Nephron progenitor cell (in vitro differentiated cells): Measurements from ENCODE around the gene FCAMR.

Experiments used
- DNase-seq: peaks from one replicate; pipeline ENCODE4 v3.0.0; 2021
- H3K27ac Mint-ChIP-seq: 2 replicates; pipeline ENCODE4 v1.8.0; 2021; ENCODE audit warnings: mild to moderate bottlenecking, moderate library complexity, mixed read lengths
- H3K27me3 Mint-ChIP-seq: 2 replicates; pipeline ENCODE4 v1.8.0; 2021; ENCODE audit warnings: mild to moderate bottlenecking, low read depth, mixed read lengths; ENCODE audit not compliant: poor library complexity
- H3K36me3 Mint-ChIP-seq: 2 replicates; pipeline ENCODE4 v1.8.0; 2021; ENCODE audit warnings: low read depth, mixed read lengths
- H3K4me1 Mint-ChIP-seq: 2 replicates; pipeline ENCODE4 v1.8.0; 2021; ENCODE audit warnings: mixed read lengths
- H3K4me3 Mint-ChIP-seq: 2 replicates; pipeline ENCODE4 v1.8.0; 2021; ENCODE audit warnings: mild to moderate bottlenecking, moderate library complexity, mixed read lengths
- H3K9me3 Mint-ChIP-seq: 2 replicates; pipeline ENCODE4 v1.8.0; 2021; ENCODE audit warnings: mild to moderate bottlenecking, moderate library complexity, mixed read lengths
- CTCF ChIP-seq: fragments of 200-600 bp; sonication (generic); IDR thresholded peaks from 2 replicates; pipeline ENCODE4 v1.5.0; 2021; ENCODE audit warnings: antibody characterized with exemption

The FCAMR gene

GRCh38 chr1:207003210-207003609 is 33.0 kb upstream of the FCAMR start:
- TF ChIP-seq CTCF = no peak
- no peak for DNase-seq
- Mint-ChIP-seq H3K4me1 (peaks cover 5% of the 10 kb centered on the region), H3K9me3 (no peaks in the 10 kb centered on the region), H3K27ac (no peak overlapping the region), H3K36me3 (no peaks in the 10 kb centered on the region), H3K4me3 (no peak overlapping the region), H3K27me3 (peaks cover 25% of the 10 kb centered on the region)

GRCh38 chr1:207002724-207003146 is 32.5 kb upstream of the FCAMR start:
- H3K27ac Mint-ChIP-seq = no peak overlapping the region
- H3K27me3 Mint-ChIP-seq = peaks cover 28% of the 10 kb centered on the region
- H3K4me1 Mint-ChIP-seq = peaks cover 5% of the 10 kb centered on the region
- no peak overlapping the region for H3K4me3 Mint-ChIP-seq
- no peak for DNase-seq
- no peak for TF ChIP-seq CTCF
- H3K36me3 Mint-ChIP-seq = no peaks in the 10 kb centered on the region
- H3K9me3 Mint-ChIP-seq = no peaks in the 10 kb centered on the region

GRCh38 chr1:207001492-207002245 is 31.4 kb upstream of the FCAMR start:
- Mint-ChIP-seq H3K27ac (no peak overlapping the region), H3K9me3 (no peaks in the 10 kb centered on the region), H3K36me3 (no peaks in the 10 kb centered on the region), H3K27me3 (peaks cover 25% of the 10 kb centered on the region), H3K4me1 (peaks cover 5% of the 10 kb centered on the region), H3K4me3 (no peak overlapping the region)
- DNase-seq = no peak
- no peak for TF ChIP-seq CTCF

- Mint-ChIP-seq H3K4me1 (peaks cover 5% of the 10 kb centered on the region), H3K9me3 (no peaks in the 10 kb centered on the region), H3K36me3 (no peaks in the 10 kb centered on the region), H3K27me3 (peaks cover 28% of the 10 kb centered on the region), H3K4me3 (no peak overlapping the region), H3K27ac (no peak overlapping the region)
- DNase-seq = no peak
- TF ChIP-seq CTCF = no peak
Observed at GRCh38 chr1:207000651-207001291, 30.5 kb upstream of the FCAMR start.

- Mint-ChIP-seq H3K4me3 (no peak overlapping the region), H3K36me3 (no peaks in the 10 kb centered on the region), H3K27ac (no peak overlapping the region)
Observed at GRCh38 chr1:206998816-206999215, 28.6 kb upstream of the FCAMR start.

More at GRCh38 chr1:206998816-206999215, 28.6 kb upstream of the FCAMR start:
- peaks cover 27% of the 10 kb centered on the region for H3K27me3 Mint-ChIP-seq
- peaks cover 5% of the 10 kb centered on the region for H3K4me1 Mint-ChIP-seq
- DNase-seq = no peak
- no peaks in the 10 kb centered on the region for H3K9me3 Mint-ChIP-seq
- TF ChIP-seq CTCF = no peak
